GM12873 (cell line): ENCODE data around the gene GLT6D1.

Experiments
- CTCF ChIP-seq: IDR thresholded peaks from 2 replicates; pipeline ENCODE4 v1.5.1; 2012; ENCODE audit warnings: low read depth, mild to moderate bottlenecking, moderate library complexity, low read length, control low read depth; ENCODE audit not compliant: insufficient read depth; ENCODE audit errors: missing control alignments

GLT6D1 gene

GRCh38 chr9:135608999-135609317 lies 30.4 kb downstream of the GLT6D1 start:
- TF ChIP-seq CTCF, result no peak

GRCh38 chr9:135608294-135608998 lies 30.9 kb downstream of the GLT6D1 start:
- TF ChIP-seq CTCF, result no peak

- TF ChIP-seq CTCF, result no peak
These were observed 31.7 kb downstream of the GLT6D1 start for GRCh38 chr9:135607401-135608293.

- no peak for TF ChIP-seq CTCF
These were observed 32.5 kb downstream of the GLT6D1 start for GRCh38 chr9:135606885-135607259.

- no peak for TF ChIP-seq CTCF
These were observed 34.0 kb downstream of the GLT6D1 start for GRCh38 chr9:135605238-135605781.

GRCh38 chr9:135604437-135605237 lies 34.7 kb downstream of the GLT6D1 start:
- no peak for TF ChIP-seq CTCF
